Small intestine (tissue), 7 donors: ENCODE results near the gene CERKL. TPM values are rescaled to one million over a fixed set of nuclear protein-coding genes. Genes with fewer than 3 reads are reported as not detected.
A peak's percentile ranks its signal among the peaks of the same experiment; 100 is the strongest.

Experiments used
- DNase-seq, 2 donors: peaks; one replicate each; pipeline versions ENCODE4 v3.0.0 to v3.0.0-alpha.2; 2013
- FAIRE-seq: peaks from 2 replicates; lab custom pipeline; 2012; peaks lifted over from hg19 to GRCh38; lab: Jason Lieb, UNC
- H3K27ac ChIP-seq, 3 donors: one replicate each; pipeline ENCODE4 v1.5.1; 2013; ENCODE audit warnings: low read length in 2 of 3, mild to moderate bottlenecking in 2 of 3, control low read depth in 1 of 3, inconsistent platforms in 1 of 3, low read depth in 1 of 3, moderate library complexity in 1 of 3
- H3K27me3 ChIP-seq, 3 donors: one replicate each; pipeline ENCODE4 v1.6.1; 2013; ENCODE audit warnings: low read length in 3 of 3, inconsistent platforms in 1 of 3; ENCODE audit not compliant: control insufficient read depth in 3 of 3, insufficient read depth in 3 of 3
- H3K36me3 ChIP-seq, 3 donors: one replicate each; pipeline ENCODE4 v1.6.1; 2013; ENCODE audit warnings: low read length in 3 of 3, inconsistent platforms in 1 of 3, low read depth in 1 of 3, mild to moderate bottlenecking in 1 of 3, moderate library complexity in 1 of 3; ENCODE audit not compliant: control insufficient read depth in 3 of 3, insufficient read depth in 2 of 3
- H3K4me1 ChIP-seq, 3 donors: one replicate each; pipeline ENCODE4 v1.6.1; 2013; ENCODE audit warnings: low read length in 2 of 3, inconsistent platforms in 1 of 3, low read depth in 1 of 3, mild to moderate bottlenecking in 1 of 3, moderate library complexity in 1 of 3; ENCODE audit not compliant: control insufficient read depth in 3 of 3, insufficient read depth in 2 of 3
- H3K4me3 ChIP-seq, 3 donors: one replicate each; pipeline ENCODE4 v1.5.1; 2013; ENCODE audit warnings: low read length in 3 of 3, control low read depth in 1 of 3, inconsistent platforms in 1 of 3, low read depth in 1 of 3, mild to moderate bottlenecking in 1 of 3, moderate library complexity in 1 of 3
- H3K9me3 ChIP-seq, 2 donors: one replicate each; pipeline ENCODE4 v1.6.1; 2013; ENCODE audit warnings: low read depth in 1 of 2, low read length in 1 of 2; ENCODE audit not compliant: control insufficient read depth in 2 of 2, insufficient read depth in 1 of 2
- WGBS, 3 donors: extraction: QIAGEN DNeasy Blood & Tissue Kit; methylation state at CpG; one replicate each; pipeline ENCODE4 v1.1.7; 2013; 5-methylcytosine and 5-hydroxymethylcytosine counted together
- polyA plus RNA-seq, 4 donors: library from polyadenylated mRNA; stranded (reverse) in 3 of 4; unstranded in 1 of 4; fragments of 200-250 nt in 3 of 4; fragments of 120-200 nt in 1 of 4; gene quantifications; one replicate each; pipeline versions ENCODE4 v1.2.1 to v1.2.3, GENCODE V29; 2013
- donor health status: healthy with polysubstance abuse.
- donor health status: control.
- donor health status: control.
- donor health status: Bipolar disorder and iron deficiency.
- donor health status: healthy.

The CERKL gene
- polyA plus RNA-seq, 4 donors, result 1.1 to 7.9 (median 2.2) TPM; not detected in 1

DNA sequence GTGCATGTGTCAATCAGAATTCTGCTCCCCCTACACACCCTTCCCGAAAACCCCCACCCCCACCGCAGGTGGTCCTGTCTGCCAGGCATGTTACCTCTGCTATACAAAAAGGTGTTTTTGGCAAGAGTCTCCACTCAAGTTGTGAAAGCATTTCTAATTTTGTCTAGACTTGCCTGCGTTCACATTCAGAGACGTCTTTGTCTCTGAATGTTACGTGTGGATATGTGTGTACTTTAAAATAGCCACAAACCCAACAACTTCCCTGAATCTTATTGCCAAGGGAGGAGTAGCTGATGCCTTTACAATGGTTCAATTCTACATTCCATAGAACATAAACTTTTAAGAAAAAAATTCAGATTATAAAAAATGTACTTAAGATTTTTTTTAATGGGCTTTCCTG, 133.1 kb downstream of the CERKL start:
- no peak overlapping the region for H3K27ac ChIP-seq
- H3K9me3 ChIP-seq, result no peaks in the 10 kb centered on the region
- H3K27me3 ChIP-seq, result no peaks in the 10 kb centered on the region
- no peak for FAIRE-seq
- H3K36me3 ChIP-seq, result no peaks in the 10 kb centered on the region
- H3K4me3 ChIP-seq, result no peak overlapping the region
- no peaks in the 10 kb centered on the region for H3K4me1 ChIP-seq
- DNase-seq, result no peak
- 90 to 93% (median 90%) methylated on average over 5 of the region's 5 CpGs for WGBS, 3 donors

DNA sequence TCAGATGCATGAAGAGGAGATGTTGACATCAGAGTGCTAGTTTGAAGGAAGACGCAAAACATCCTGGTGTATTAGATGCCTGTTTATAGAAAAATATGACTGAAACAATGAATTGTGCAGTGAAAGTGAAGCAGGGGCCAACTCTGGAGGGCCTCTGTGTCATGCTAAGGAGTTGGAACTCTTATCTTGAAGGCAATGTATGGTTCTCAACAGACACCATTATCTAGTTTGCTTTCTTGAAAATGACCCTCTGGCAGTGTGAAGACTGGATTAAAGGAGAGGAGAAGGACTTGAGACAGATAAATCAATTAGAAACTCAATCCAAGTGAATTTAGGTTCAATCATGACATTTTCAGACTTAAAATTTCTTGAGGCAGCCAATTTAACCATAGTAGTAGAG, 136.7 kb downstream of the CERKL start:
- Histone ChIP-seq H3K9me3 (no peaks in the 10 kb centered on the region), H3K27ac (no peak overlapping the region), H3K27me3 (no peaks in the 10 kb centered on the region), H3K4me1 (no peaks in the 10 kb centered on the region), H3K4me3 (no peak overlapping the region), H3K36me3 (no peaks in the 10 kb centered on the region)
- DNase-seq (no peak), FAIRE-seq (no peak)
- 93 to 99% (median 97%) methylated on average over 1 of the region's 1 CpG for WGBS, 3 donors

DNA sequence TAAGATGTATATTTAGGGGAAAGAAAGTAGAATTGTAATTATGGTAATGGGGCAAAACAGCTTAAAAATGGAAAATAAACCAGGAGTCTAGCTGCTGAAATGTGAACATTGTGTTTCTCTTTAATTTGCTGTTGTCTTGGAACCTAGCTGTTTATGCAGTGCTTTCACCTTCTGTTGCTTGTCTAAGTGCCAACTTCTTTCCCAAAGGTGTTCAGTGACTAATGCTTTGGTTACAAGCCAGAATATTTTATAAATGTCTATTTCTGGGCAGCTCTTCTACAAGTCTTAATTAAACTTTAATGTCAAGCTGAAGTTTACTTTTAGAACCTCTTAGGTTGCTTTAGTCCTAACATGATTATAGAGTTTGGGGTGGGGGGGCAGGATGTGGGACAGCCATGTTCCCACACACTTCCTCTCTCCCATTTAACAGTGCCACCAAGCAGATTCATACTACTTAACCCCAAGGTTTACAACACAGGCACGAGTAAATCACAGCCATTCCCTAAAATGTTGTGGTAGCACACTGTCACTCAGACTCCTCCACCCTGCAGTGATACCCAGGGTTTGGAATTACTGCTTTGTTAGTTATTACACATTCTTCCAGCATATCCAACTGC, 139.1 kb downstream of the CERKL start:
- no peaks in the 10 kb centered on the region for H3K9me3 ChIP-seq
- no peaks in the 10 kb centered on the region for H3K36me3 ChIP-seq
- no peaks in the 10 kb centered on the region for H3K27me3 ChIP-seq
- 40 to 58% (median 40%) methylated on average over 1 of the region's 1 CpG for WGBS, 3 donors
- no peak overlapping the region for H3K4me3 ChIP-seq
- H3K27ac ChIP-seq, result no peak overlapping the region
- H3K4me1 ChIP-seq, result no peaks in the 10 kb centered on the region
- FAIRE-seq (no peak), DNase-seq (peak in 1 of 2 donors; percentile 1)

DNA sequence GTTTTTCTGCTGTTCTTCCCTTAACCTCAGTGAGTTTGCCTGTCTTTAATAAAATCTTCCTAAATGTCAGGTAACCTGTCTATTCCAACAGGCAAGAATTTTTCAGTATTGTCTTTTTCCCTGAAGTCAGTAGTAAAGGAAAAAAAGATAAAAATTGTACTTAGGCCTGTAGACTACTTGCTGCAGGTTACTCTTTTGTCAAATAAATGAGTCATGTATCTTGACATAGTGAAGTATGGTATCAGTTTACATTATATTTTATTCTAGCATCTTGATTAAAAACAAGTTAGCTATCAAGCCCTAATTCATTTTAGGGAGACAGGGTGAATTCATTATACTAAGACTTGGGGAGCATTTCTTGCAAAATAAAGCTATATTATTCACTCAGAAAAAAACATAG, 139.9 kb downstream of the CERKL start:
- DNase-seq, result no peak
- Histone ChIP-seq H3K9me3 (no peaks in the 10 kb centered on the region), H3K27ac (no peak overlapping the region), H3K4me3 (no peak overlapping the region), H3K36me3 (no peaks in the 10 kb centered on the region), H3K27me3 (no peaks in the 10 kb centered on the region), H3K4me1 (no peaks in the 10 kb centered on the region)
- no peak for FAIRE-seq

DNA sequence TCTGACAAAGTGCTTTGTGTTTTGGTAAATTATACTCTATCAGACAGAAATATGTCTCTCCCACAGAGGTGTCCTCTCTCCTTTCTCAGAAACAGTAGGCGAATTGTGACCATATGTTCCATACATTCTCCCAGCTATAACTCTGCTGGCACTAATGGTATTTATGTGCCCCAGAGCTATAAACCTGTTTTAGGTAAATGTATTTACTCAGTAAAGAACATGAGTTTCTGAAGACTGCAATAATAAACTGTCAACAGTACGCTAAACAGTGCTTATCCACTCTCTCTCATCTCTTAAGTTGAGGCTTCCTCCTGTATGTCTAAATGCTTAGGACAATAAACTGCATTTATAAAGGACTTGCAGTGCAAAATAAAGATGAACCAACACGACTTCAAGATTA, 141.2 kb downstream of the CERKL start:
- no peak overlapping the region for H3K4me3 ChIP-seq
- no peaks in the 10 kb centered on the region for H3K4me1 ChIP-seq
- H3K27me3 ChIP-seq, result no peaks in the 10 kb centered on the region
- DNase-seq, result no peak
- H3K36me3 ChIP-seq, result no peaks in the 10 kb centered on the region
- H3K27ac ChIP-seq, result no peak overlapping the region
- no peak for FAIRE-seq
- no peaks in the 10 kb centered on the region for H3K9me3 ChIP-seq
- 40 to 79% (median 71%) methylated on average over 3 of the region's 3 CpGs for WGBS, 3 donors

DNA sequence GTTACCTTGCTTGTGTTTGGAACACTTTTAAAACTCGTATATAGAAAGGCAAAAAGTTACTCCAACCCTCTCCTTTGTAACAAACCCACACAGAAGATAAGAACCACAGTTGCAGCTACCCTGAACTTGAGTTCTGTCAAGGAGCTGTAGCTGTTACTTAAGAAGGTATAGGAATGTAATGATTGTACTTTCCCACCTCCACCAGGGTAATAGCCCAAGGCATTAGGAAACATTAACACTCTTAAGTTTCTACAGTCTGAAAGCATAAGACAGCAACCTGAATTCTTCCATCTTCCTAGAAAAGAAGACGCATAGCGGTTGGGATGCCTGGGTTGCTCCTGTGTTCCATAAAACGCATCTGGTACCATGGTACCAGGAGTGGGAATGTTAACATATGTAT, 156.7 kb downstream of the CERKL start:
- FAIRE-seq (no peak), DNase-seq (no peak)
- peaks cover 0 to 2% (median 0%) of the 10 kb centered on the region in 3 donors for H3K36me3 ChIP-seq
- no peaks in the 10 kb centered on the region for H3K27me3 ChIP-seq
- 88 to 92% (median 92%) methylated on average over 4 of the region's 4 CpGs for WGBS, 3 donors
- peaks cover 0 to 2% (median 0%) of the 10 kb centered on the region in 3 donors for H3K4me1 ChIP-seq
- H3K9me3 ChIP-seq, result no peaks in the 10 kb centered on the region
- no peak overlapping the region for H3K4me3 ChIP-seq
- no peak overlapping the region for H3K27ac ChIP-seq

DNA sequence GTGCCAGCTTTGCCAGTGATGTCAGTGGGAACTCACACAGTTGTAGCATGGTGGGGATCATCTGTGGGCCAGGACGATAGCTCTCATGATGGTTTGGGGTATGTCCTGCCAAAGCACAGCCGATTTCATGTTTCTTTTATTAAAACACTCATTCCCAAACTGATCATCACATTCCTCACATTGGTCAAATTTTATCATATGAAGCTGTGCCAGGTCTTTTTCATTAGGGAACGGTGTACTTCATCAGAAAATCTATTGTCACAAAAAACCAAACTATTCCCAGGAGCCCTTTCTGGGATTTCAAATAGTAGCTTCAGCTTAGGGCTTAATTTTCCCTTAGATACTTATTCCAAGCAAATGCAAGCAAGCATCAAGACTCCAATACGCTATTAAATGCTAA, 157.7 kb downstream of the CERKL start:
- Histone ChIP-seq H3K27ac (no peak overlapping the region), H3K36me3 (peaks cover 0 to 2% (median 0%) of the 10 kb centered on the region in 3 donors), H3K9me3 (no peaks in the 10 kb centered on the region), H3K4me1 (peaks cover 0 to 2% (median 0%) of the 10 kb centered on the region in 3 donors), H3K27me3 (no peaks in the 10 kb centered on the region), H3K4me3 (no peak overlapping the region)
- WGBS, 3 donors, result 79 to 88% (median 87%) methylated on average over 4 of the region's 4 CpGs
- FAIRE-seq (no peak), DNase-seq (no peak)
